ENCODE measurements around the gene GLIS1.

GLIS1 gene

DNA sequence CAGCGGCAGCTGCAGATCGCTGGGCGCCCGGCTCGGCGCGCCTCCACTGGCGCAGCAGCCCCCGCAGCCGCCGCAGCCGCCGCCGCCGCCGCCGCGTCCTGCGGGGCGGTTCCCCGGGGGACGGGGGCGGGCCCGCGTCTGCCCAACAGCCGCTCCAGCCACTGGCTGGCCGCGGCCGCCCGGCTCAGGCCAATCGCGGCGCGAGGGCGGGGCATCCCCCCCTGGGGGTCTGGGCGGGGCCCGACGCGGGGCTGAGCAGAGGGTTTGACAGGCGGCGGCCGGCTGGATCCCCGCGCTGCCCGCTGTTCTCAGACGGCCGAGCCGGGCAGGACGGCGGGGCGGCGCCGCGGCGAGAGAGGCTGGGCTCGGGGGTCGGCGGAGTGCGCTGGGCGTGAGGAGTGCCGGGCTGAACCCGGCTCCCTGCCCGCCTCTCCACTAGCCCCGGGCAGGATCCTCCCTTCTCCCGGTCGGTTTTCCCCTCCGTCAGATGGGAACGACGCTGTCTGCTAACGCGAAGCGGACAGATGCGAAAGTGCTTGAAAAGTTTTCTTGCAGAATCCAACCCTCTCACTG is at the start of gene GLIS1:
Gene GLIS1, minus strand, starts transcription at position 56 of the 573 bp plus-strand sequence. CDS start 1,100 bp downstream, outside the sequence.
- H3K4me3 ChIP-seq (ENCODE audit: low read length), result peak within 1 kb of the TSS; percentile 51
- no peak within 1 kb of the TSS for H3K9ac ChIP-seq (ENCODE audit: low read length)
- H3K9me3 ChIP-seq (ENCODE audit: control insufficient read depth, low read depth, low read length), result no peaks in the 10 kb centered on the region
- no peak within 1 kb of the TSS for H3K27ac ChIP-seq (ENCODE audit: low read length)
- H3K27me3 ChIP-seq (ENCODE audit: control insufficient read depth, insufficient read depth, low read length), result peaks cover 69% of the 10 kb centered on the region
- H3K36me3 ChIP-seq (ENCODE audit: control insufficient read depth, low read depth, low read length), result no peaks in the 10 kb centered on the region
- no peaks in the 10 kb centered on the region for H3K4me1 ChIP-seq (ENCODE audit: control insufficient read depth, low read depth, low read length)

- Histone ChIP-seq H3K27ac (ENCODE audit: low read length) (no peak overlapping the region), H3K27me3 (ENCODE audit: control insufficient read depth, insufficient read depth, low read length) (no peaks in the 10 kb centered on the region), H3K9ac (ENCODE audit: low read length) (no peak overlapping the region), H3K36me3 (ENCODE audit: control insufficient read depth, low read depth, low read length) (peaks cover 62% of the 10 kb centered on the region), H3K9me3 (ENCODE audit: control insufficient read depth, low read depth, low read length) (no peaks in the 10 kb centered on the region), H3K4me1 (ENCODE audit: control insufficient read depth, low read depth, low read length) (no peaks in the 10 kb centered on the region), H3K4me3 (ENCODE audit: low read length) (no peak overlapping the region)
Measured at GRCh38 chr1:53787655-53788054, 48.7 kb upstream of the GLIS1 start.

DNA sequence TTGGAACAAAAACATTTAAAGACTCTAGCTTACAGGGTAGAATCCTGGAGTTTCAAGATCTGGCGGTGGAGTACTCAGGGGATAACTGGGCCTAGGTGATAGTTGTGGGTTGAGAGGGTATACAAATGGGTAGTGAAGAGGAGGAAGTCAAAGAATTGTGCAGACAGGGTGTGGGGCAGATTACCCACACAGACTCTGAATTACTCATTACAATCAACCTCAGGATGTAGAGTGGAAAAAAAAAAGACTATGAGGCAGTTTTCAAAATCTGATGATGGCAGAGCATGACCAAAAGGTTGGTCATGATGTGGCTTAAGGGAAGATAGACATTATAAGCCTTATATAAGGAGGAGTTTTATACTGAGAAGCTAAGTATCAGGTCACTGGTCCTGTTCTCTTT is 44.1 kb upstream of the GLIS1 start:
- Histone ChIP-seq H3K4me3 (ENCODE audit: low read length) (no peak overlapping the region), H3K27ac (ENCODE audit: low read length) (no peak overlapping the region), H3K9ac (ENCODE audit: low read length) (no peak overlapping the region), H3K4me1 (ENCODE audit: control insufficient read depth, low read depth, low read length) (no peaks in the 10 kb centered on the region), H3K9me3 (ENCODE audit: control insufficient read depth, low read depth, low read length) (no peaks in the 10 kb centered on the region), H3K36me3 (ENCODE audit: control insufficient read depth, low read depth, low read length) (peaks cover 45% of the 10 kb centered on the region), H3K27me3 (ENCODE audit: control insufficient read depth, insufficient read depth, low read length) (no peaks in the 10 kb centered on the region)

DNA sequence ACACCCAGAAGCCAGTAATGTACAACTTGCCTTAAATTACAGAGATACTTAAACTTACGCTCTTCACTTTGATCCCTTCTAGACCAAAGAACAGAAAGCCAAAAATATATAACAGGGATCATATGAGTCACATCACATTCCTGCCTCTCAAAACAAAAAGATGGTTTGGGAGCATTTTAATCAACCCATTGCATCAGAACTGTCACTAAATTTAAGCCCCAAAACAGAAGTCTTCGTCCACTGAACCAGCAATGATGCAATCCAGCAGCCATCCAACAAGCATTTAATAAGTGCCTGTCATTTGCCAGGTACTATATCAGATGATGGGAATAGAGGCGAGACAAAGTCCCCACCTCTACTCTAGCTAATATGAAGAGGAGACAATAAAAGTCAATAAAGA is 42.7 kb upstream of the GLIS1 start:
- H3K9me3 ChIP-seq (ENCODE audit: control insufficient read depth, low read depth, low read length), result no peaks in the 10 kb centered on the region
- no peak overlapping the region for H3K4me3 ChIP-seq (ENCODE audit: low read length)
- no peak overlapping the region for H3K27ac ChIP-seq (ENCODE audit: low read length)
- no peak overlapping the region for H3K9ac ChIP-seq (ENCODE audit: low read length)
- H3K4me1 ChIP-seq (ENCODE audit: control insufficient read depth, low read depth, low read length), result no peaks in the 10 kb centered on the region
- peaks cover 51% of the 10 kb centered on the region for H3K36me3 ChIP-seq (ENCODE audit: control insufficient read depth, low read depth, low read length)
- no peaks in the 10 kb centered on the region for H3K27me3 ChIP-seq (ENCODE audit: control insufficient read depth, insufficient read depth, low read length)

- no peaks in the 10 kb centered on the region for H3K9me3 ChIP-seq (ENCODE audit: control insufficient read depth, low read depth, low read length)
- no peak overlapping the region for H3K4me3 ChIP-seq (ENCODE audit: low read length)
- no peaks in the 10 kb centered on the region for H3K4me1 ChIP-seq (ENCODE audit: control insufficient read depth, low read depth, low read length)
- H3K36me3 ChIP-seq (ENCODE audit: control insufficient read depth, low read depth, low read length), result peaks cover 22% of the 10 kb centered on the region
- no peaks in the 10 kb centered on the region for H3K27me3 ChIP-seq (ENCODE audit: control insufficient read depth, insufficient read depth, low read length)
- no peak overlapping the region for H3K9ac ChIP-seq (ENCODE audit: low read length)
- no peak overlapping the region for H3K27ac ChIP-seq (ENCODE audit: low read length)
Measured at GRCh38 chr1:53777272-53777671, 38.3 kb upstream of the GLIS1 start.

DNA sequence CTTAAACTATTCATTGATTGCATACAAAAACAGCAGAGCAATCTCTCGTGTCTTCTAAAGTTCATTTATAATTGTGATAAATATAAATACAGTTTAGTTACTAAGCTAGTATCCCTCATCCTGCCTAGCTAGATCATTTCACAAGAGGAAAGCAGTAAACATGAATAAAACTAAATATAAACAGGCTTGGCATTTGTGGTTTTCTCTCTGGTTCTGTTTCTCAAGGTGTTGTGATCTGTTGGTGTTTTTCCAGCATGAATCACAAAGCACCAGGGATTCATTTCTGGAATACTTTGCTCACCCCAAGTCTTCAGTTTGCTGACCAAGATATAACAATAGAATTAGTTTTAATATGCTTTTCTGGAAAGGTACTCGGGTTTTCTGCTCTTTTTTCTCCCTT is 32.7 kb upstream of the GLIS1 start:
- H3K36me3 ChIP-seq (ENCODE audit: control insufficient read depth, low read depth, low read length), result peaks cover 49% of the 10 kb centered on the region
- no peaks in the 10 kb centered on the region for H3K4me1 ChIP-seq (ENCODE audit: control insufficient read depth, low read depth, low read length)
- H3K27ac ChIP-seq (ENCODE audit: low read length), result no peak overlapping the region
- H3K4me3 ChIP-seq (ENCODE audit: low read length), result no peak overlapping the region
- no peak overlapping the region for H3K9ac ChIP-seq (ENCODE audit: low read length)
- H3K9me3 ChIP-seq (ENCODE audit: control insufficient read depth, low read depth, low read length), result no peaks in the 10 kb centered on the region
- H3K27me3 ChIP-seq (ENCODE audit: control insufficient read depth, insufficient read depth, low read length), result no peaks in the 10 kb centered on the region

DNA sequence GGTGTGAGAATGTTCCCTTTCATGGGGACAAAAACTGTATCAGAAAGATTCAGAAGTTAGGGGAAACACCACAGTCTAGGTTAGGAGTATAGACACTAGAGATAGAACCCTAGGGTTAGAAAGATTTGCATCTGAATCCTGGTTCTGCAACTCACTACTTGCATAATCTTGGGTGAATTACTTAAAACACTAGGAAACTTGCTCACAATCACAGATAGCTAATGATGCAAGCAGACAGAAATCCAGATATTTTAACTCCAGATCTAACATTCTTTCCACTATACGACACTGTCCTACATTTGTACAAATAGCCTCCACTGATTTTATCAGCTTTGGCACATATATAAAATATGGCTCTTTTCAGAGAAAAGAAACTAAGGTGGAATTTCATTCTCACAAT is 30.8 kb upstream of the GLIS1 start:
- Histone ChIP-seq H3K9me3 (ENCODE audit: control insufficient read depth, low read depth, low read length) (no peaks in the 10 kb centered on the region), H3K9ac (ENCODE audit: low read length) (no peak overlapping the region), H3K4me1 (ENCODE audit: control insufficient read depth, low read depth, low read length) (no peaks in the 10 kb centered on the region), H3K4me3 (ENCODE audit: low read length) (no peak overlapping the region), H3K27ac (ENCODE audit: low read length) (no peak overlapping the region), H3K36me3 (ENCODE audit: control insufficient read depth, low read depth, low read length) (peaks cover 54% of the 10 kb centered on the region), H3K27me3 (ENCODE audit: control insufficient read depth, insufficient read depth, low read length) (no peaks in the 10 kb centered on the region)

GRCh38 chr1:53769184-53769583 is 30.2 kb upstream of the GLIS1 start:
- no peak overlapping the region for H3K4me3 ChIP-seq (ENCODE audit: low read length)
- H3K27ac ChIP-seq (ENCODE audit: low read length), result no peak overlapping the region
- H3K9me3 ChIP-seq (ENCODE audit: control insufficient read depth, low read depth, low read length), result no peaks in the 10 kb centered on the region
- no peaks in the 10 kb centered on the region for H3K4me1 ChIP-seq (ENCODE audit: control insufficient read depth, low read depth, low read length)
- peaks cover 54% of the 10 kb centered on the region for H3K36me3 ChIP-seq (ENCODE audit: control insufficient read depth, low read depth, low read length)
- no peaks in the 10 kb centered on the region for H3K27me3 ChIP-seq (ENCODE audit: control insufficient read depth, insufficient read depth, low read length)
- H3K9ac ChIP-seq (ENCODE audit: low read length), result no peak overlapping the region

GRCh38 chr1:53766831-53767405 is 28.0 kb upstream of the GLIS1 start:
- Histone ChIP-seq H3K9me3 (ENCODE audit: control insufficient read depth, low read depth, low read length) (no peaks in the 10 kb centered on the region), H3K4me1 (ENCODE audit: control insufficient read depth, low read depth, low read length) (no peaks in the 10 kb centered on the region), H3K4me3 (ENCODE audit: low read length) (no peak overlapping the region), H3K9ac (ENCODE audit: low read length) (no peak overlapping the region), H3K27me3 (ENCODE audit: control insufficient read depth, insufficient read depth, low read length) (no peaks in the 10 kb centered on the region), H3K36me3 (ENCODE audit: control insufficient read depth, low read depth, low read length) (peaks cover 50% of the 10 kb centered on the region), H3K27ac (ENCODE audit: low read length) (no peak overlapping the region)

- Histone ChIP-seq H3K27me3 (ENCODE audit: control insufficient read depth, insufficient read depth, low read length) (no peaks in the 10 kb centered on the region), H3K36me3 (ENCODE audit: control insufficient read depth, low read depth, low read length) (peaks cover 44% of the 10 kb centered on the region), H3K9ac (ENCODE audit: low read length) (no peak overlapping the region), H3K4me1 (ENCODE audit: control insufficient read depth, low read depth, low read length) (no peaks in the 10 kb centered on the region), H3K27ac (ENCODE audit: low read length) (no peak overlapping the region), H3K4me3 (ENCODE audit: low read length) (no peak overlapping the region), H3K9me3 (ENCODE audit: control insufficient read depth, low read depth, low read length) (no peaks in the 10 kb centered on the region)
Measured at GRCh38 chr1:53766194-53766742, 27.3 kb upstream of the GLIS1 start.

DNA sequence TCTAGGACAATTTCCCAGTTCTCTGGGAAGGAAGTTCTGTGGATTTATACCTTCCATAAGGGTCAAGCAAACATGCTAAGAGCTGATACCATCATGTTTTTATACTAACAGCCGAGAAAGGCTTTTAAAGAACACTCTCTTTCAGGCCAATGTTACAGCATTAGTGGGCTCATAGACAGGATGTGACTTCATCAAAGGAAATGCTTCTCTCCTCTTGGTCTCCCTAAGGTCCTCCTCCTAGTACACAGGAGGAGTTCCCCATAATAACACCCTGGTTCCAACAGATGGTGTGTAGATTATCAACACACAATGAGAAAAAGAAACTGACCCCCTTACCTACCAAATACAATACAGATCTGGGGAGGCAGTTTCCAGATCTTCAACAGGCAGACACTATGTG is 26.7 kb upstream of the GLIS1 start:
- Histone ChIP-seq H3K4me1 (ENCODE audit: control insufficient read depth, low read depth, low read length) (no peaks in the 10 kb centered on the region), H3K36me3 (ENCODE audit: control insufficient read depth, low read depth, low read length) (peaks cover 38% of the 10 kb centered on the region), H3K9ac (ENCODE audit: low read length) (no peak overlapping the region), H3K4me3 (ENCODE audit: low read length) (no peak overlapping the region), H3K9me3 (ENCODE audit: control insufficient read depth, low read depth, low read length) (no peaks in the 10 kb centered on the region), H3K27me3 (ENCODE audit: control insufficient read depth, insufficient read depth, low read length) (no peaks in the 10 kb centered on the region), H3K27ac (ENCODE audit: low read length) (no peak overlapping the region)

- no peaks in the 10 kb centered on the region for H3K9me3 ChIP-seq (ENCODE audit: control insufficient read depth, low read depth, low read length)
- no peak overlapping the region for H3K9ac ChIP-seq (ENCODE audit: low read length)
- peaks cover 32% of the 10 kb centered on the region for H3K36me3 ChIP-seq (ENCODE audit: control insufficient read depth, low read depth, low read length)
- H3K27ac ChIP-seq (ENCODE audit: low read length), result no peak overlapping the region
- H3K27me3 ChIP-seq (ENCODE audit: control insufficient read depth, insufficient read depth, low read length), result no peaks in the 10 kb centered on the region
- H3K4me3 ChIP-seq (ENCODE audit: low read length), result no peak overlapping the region
- no peaks in the 10 kb centered on the region for H3K4me1 ChIP-seq (ENCODE audit: control insufficient read depth, low read depth, low read length)
Measured at GRCh38 chr1:53763911-53764310, 24.9 kb upstream of the GLIS1 start.

Data from iPS-18a (cell line).